MM.1S (cell line): Measurements from ENCODE around the gene TMEM229A.

Experiments used
- DNase-seq: peaks from one replicate; pipeline ENCODE4 v3.0.0-alpha.2; 2015
- H2AFZ ChIP-seq: fragments of 300-600 bp; sonication (generic); 2 replicates; pipeline ENCODE4 v1.6.0; 2016; ENCODE audit warnings: antibody characterized with exemption, low read length
- H3F3A ChIP-seq: fragments of 300-600 bp; sonication (generic); 2 replicates; pipeline ENCODE4 v1.6.1; 2016; ENCODE audit warnings: mild to moderate bottlenecking, antibody characterized with exemption, low read length, moderate library complexity, mixed read lengths; ENCODE audit not compliant: insufficient read depth
- H3K27ac ChIP-seq: fragments of 300-600 bp; sonication (generic); 2 replicates; pipeline ENCODE4 v1.5.1; 2016; ENCODE audit warnings: mild to moderate bottlenecking, low read length
- H3K27me3 ChIP-seq: fragments of 300-600 bp; sonication (generic); replicated peaks from 2 replicates; pipeline ENCODE4 v1.6.0; 2016; ENCODE audit warnings: low read length; ENCODE audit not compliant: insufficient read depth
- H3K36me3 ChIP-seq: fragments of 300-600 bp; sonication (generic); replicated peaks from 2 replicates; pipeline ENCODE4 v1.6.1; 2016; ENCODE audit warnings: mild to moderate bottlenecking, low read length, mixed read lengths; ENCODE audit not compliant: insufficient read depth
- H3K4me1 ChIP-seq: fragments of 300-600 bp; sonication (generic); 2 replicates; pipeline ENCODE4 v1.6.1; 2016; ENCODE audit warnings: low read length, mixed read lengths
- H3K4me2 ChIP-seq: fragments of 300-600 bp; sonication (generic); 2 replicates; pipeline ENCODE4 v1.6.0; 2016; ENCODE audit warnings: low read depth, low read length
- H3K4me3 ChIP-seq: fragments of 300-600 bp; sonication (generic); 2 replicates; pipeline ENCODE4 v1.5.1; 2016; ENCODE audit warnings: low read length, mixed read lengths
- H3K79me2 ChIP-seq: fragments of 300-600 bp; sonication (generic); 2 replicates; pipeline ENCODE4 v1.6.1; 2016; ENCODE audit warnings: mixed run types, low read length, mixed read lengths
- H3K9ac ChIP-seq: fragments of 300-600 bp; sonication (generic); 2 replicates; pipeline ENCODE4 v1.6.1; 2016; ENCODE audit warnings: low read length, mixed read lengths
- H3K9me2 ChIP-seq: fragments of 300-600 bp; sonication (generic); replicated peaks from 2 replicates; pipeline ENCODE4 v1.6.1; 2016; ENCODE audit warnings: mild to moderate bottlenecking, low read length, mixed read lengths; ENCODE audit not compliant: insufficient read depth
- H3K9me3 ChIP-seq: fragments of 300-600 bp; sonication (generic); replicated peaks from 2 replicates; pipeline ENCODE4 v1.6.1; 2016; ENCODE audit warnings: mild to moderate bottlenecking, low read length, mixed read lengths; ENCODE audit not compliant: insufficient read depth
- H4K20me1 ChIP-seq: fragments of 300-600 bp; sonication (generic); 2 replicates; pipeline ENCODE4 v1.6.1; 2016; ENCODE audit warnings: mild to moderate bottlenecking, low read length, moderate library complexity, mixed read lengths; ENCODE audit not compliant: insufficient read depth
- EZH2 ChIP-seq: fragments of 300-600 bp; sonication (generic); optimal IDR thresholded peaks from 2 replicates; pipeline ENCODE3; 2017; ENCODE audit warnings: low read depth, mild to moderate bottlenecking, antibody characterized with exemption, low read length, mixed read lengths
- EZH2phosphoT487 ChIP-seq: fragments of 300-600 bp; sonication (generic); IDR thresholded peaks from 2 replicates; pipeline ENCODE4 v1.6.1; 2018; ENCODE audit warnings: antibody characterized with exemption, low read length
- TF ChIP-seq, protein P1 (sequence below): fragments of 300-600 bp; sonication (generic); IDR thresholded peaks from 2 replicates; pipeline ENCODE4 v1.5.1; 2016; ENCODE audit warnings: antibody characterized with exemption, low read length, mixed read lengths

TMEM229A gene

GRCh38 chr7:124033807-124034753, 1.2 kb upstream of the TMEM229A start:
- Histone ChIP-seq H3K36me3 (no peaks in the 10 kb centered on the region), H3K4me2 (peak overlapping the region; percentile 61; the same call in 1 of the 2 replicates), H3K9ac (no peak overlapping the region), H2AFZ (no peak overlapping the region), H3K27ac (no peak overlapping the region), H3K9me3 (no peaks in the 10 kb centered on the region), H3K9me2 (no peaks in the 10 kb centered on the region), H3K4me3 (no peak overlapping the region), H3K79me2 (no peaks in the 10 kb centered on the region), H3F3A (no peaks in the 10 kb centered on the region), H3K27me3 (no peaks in the 10 kb centered on the region), H4K20me1 (no peaks in the 10 kb centered on the region), H3K4me1 (no peaks in the 10 kb centered on the region)
- no peak for TF ChIP-seq EZH2
- TF ChIP-seq, protein P1, sequence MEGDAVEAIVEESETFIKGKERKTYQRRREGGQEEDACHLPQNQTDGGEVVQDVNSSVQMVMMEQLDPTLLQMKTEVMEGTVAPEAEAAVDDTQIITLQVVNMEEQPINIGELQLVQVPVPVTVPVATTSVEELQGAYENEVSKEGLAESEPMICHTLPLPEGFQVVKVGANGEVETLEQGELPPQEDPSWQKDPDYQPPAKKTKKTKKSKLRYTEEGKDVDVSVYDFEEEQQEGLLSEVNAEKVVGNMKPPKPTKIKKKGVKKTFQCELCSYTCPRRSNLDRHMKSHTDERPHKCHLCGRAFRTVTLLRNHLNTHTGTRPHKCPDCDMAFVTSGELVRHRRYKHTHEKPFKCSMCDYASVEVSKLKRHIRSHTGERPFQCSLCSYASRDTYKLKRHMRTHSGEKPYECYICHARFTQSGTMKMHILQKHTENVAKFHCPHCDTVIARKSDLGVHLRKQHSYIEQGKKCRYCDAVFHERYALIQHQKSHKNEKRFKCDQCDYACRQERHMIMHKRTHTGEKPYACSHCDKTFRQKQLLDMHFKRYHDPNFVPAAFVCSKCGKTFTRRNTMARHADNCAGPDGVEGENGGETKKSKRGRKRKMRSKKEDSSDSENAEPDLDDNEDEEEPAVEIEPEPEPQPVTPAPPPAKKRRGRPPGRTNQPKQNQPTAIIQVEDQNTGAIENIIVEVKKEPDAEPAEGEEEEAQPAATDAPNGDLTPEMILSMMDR, result no peak
- no peak for TF ChIP-seq EZH2phosphoT487
- DNase-seq, result no peak

DNA sequence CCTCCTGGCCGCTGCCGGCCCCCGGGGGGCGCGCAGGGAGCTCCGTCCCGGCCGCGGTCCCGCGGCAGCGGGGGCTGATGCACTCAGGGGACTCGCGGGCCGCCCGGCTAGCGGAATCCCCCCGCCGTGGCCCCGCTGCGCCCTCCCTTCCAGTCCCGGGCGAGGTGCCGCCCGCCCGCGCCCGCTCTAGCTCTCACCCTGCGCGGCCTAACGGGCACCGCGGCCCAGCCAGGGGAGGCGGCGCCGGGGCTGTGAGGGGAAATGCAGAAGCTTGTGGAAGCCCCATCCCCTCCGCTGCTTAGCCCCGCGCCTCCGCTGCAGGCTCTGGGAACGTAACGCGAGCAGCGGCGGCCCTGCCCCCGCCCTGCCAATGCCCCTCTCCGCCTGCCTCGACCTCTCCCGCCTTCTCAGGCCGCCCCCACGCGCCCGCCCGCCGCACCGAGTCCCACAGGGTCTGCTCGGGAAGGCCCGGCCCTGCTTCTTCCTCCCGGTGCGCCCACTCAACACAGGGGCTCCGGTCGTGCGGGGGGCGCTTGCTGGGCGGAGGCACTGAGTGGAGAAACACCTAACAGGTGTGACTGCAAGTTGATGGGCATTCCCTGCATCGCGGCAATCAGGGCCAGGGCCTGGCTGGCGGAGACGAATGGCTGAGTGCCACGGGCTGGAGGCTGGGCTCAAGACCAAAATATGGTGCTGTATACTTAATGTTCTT, 384 bp upstream of the TMEM229A start:
- Histone ChIP-seq H3K9ac (no peak overlapping the region; the same call in 1 of the 2 replicates), H3F3A (no peaks in the 10 kb centered on the region), H4K20me1 (no peaks in the 10 kb centered on the region), H3K9me2 (no peaks in the 10 kb centered on the region), H3K9me3 (no peaks in the 10 kb centered on the region), H3K4me2 (peak overlapping the region; percentile 61; the same call in 1 of the 2 replicates), H3K79me2 (no peaks in the 10 kb centered on the region), H3K4me1 (no peaks in the 10 kb centered on the region), H3K36me3 (no peaks in the 10 kb centered on the region), H3K27ac (no peak overlapping the region), H3K27me3 (no peaks in the 10 kb centered on the region), H3K4me3 (peak overlapping the region; percentile 47), H2AFZ (peak overlapping the region; percentile 49)
- TF ChIP-seq, protein P1, result no peak
- TF ChIP-seq EZH2phosphoT487 (no peak), EZH2 (no peak)
- peak; percentile 28 for DNase-seq

DNA sequence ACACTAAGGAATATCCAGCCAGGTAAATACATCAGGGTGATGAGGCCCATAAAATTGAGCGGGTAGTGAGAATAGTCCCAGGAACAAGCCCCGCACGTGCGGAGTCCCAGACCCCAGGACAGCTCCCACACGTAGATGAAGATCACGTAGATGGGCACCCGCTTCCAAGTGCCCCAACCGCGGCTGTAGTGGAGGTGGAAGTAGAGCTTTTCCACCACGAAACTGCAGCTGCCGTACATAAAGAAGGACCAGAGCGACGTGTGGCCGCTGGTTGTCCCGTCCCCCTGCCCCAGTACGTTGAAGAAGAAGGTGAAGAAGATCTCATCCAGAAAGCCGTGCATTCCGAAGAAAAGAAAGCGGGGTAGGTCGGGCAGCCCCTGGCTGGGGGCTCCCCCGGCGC, 948 bp downstream of the TMEM229A start:
- Histone ChIP-seq H4K20me1 (no peaks in the 10 kb centered on the region), H3K27ac (no peak overlapping the region), H3K36me3 (no peaks in the 10 kb centered on the region), H3K27me3 (no peaks in the 10 kb centered on the region), H3K9me3 (no peaks in the 10 kb centered on the region), H3K9me2 (no peaks in the 10 kb centered on the region), H3K9ac (no peak overlapping the region), H3K4me3 (peak overlapping the region; percentile 72; the same call in 1 of the 2 replicates), H3K79me2 (no peaks in the 10 kb centered on the region), H3F3A (no peaks in the 10 kb centered on the region), H3K4me1 (no peaks in the 10 kb centered on the region), H3K4me2 (peak overlapping the region; percentile 95; the same call in 1 of the 2 replicates), H2AFZ (no peak overlapping the region)
- no peak for TF ChIP-seq EZH2
- TF ChIP-seq, protein P1, result no peak
- no peak for TF ChIP-seq EZH2phosphoT487
- DNase-seq, result no peak
